CD4-positive, alpha-beta T cell (primary cell): Measurements from ENCODE around the gene ZNF287. TPM values are rescaled to one million over a fixed set of nuclear protein-coding genes. Genes with fewer than 3 reads are reported as not detected.

ENCODE experiments used
- ATAC-seq: fragments of 200-7000 bp; cut with Tn5 transposase; one replicate; pipeline ENCODE4 v1.10.0; 2022; ENCODE audit warnings: mild to moderate bottlenecking; ENCODE audit not compliant: poor library complexity
- CTCF ChIA-PET: fragments of 350-600 bp; sonication (Branson Sonifier 250); formaldehyde crosslinking; loops from one replicate; lab custom pipeline; 2021; ENCODE audit warnings: antibody characterized with exemption, inconsistent platforms; lab: Charles Lee
- POLR2A ChIA-PET: fragments of 350-600 bp; sonication (Branson Sonifier 250); formaldehyde crosslinking; loops from one replicate; lab custom pipeline; 2021; ENCODE audit warnings: antibody characterized with exemption, inconsistent platforms; lab: Charles Lee
- DNase-seq, 14 experiments: peaks; one replicate each; pipeline ENCODE4 v3.0.0-alpha.2; 2013 to 2020; ENCODE audit warnings: mixed read lengths in 2 of 14
- H3K27ac ChIP-seq, 2 donors: one replicate each; pipeline versions ENCODE4 v1.5.1 to v1.7.0; 2013; ENCODE audit warnings: low read length in 2 of 2, low read depth in 1 of 2, mild to moderate bottlenecking in 1 of 2
- H3K27me3 ChIP-seq, 2 experiments: 1 replicate in 1 of 2; 2 replicates in 1 of 2; pipeline versions ENCODE4 v1.6.1 to v1.7.0; 2013; ENCODE audit warnings: low read length in 2 of 2, control low read depth in 1 of 2, mild to moderate bottlenecking in 1 of 2, moderate library complexity in 1 of 2; ENCODE audit not compliant: insufficient read depth in 2 of 2, control insufficient read depth in 1 of 2
- H3K36me3 ChIP-seq: one replicate; pipeline ENCODE4 v1.6.1; 2013; ENCODE audit warnings: low read length, control low read depth; ENCODE audit not compliant: insufficient read depth
- H3K4me1 ChIP-seq: one replicate; pipeline ENCODE4 v1.6.1; 2013; ENCODE audit warnings: low read length, control low read depth; ENCODE audit not compliant: insufficient read depth
- H3K4me3 ChIP-seq: one replicate; pipeline ENCODE4 v1.5.1; 2013; ENCODE audit warnings: mild to moderate bottlenecking, low read length, moderate library complexity
- H3K9me3 ChIP-seq, 2 experiments: 1 replicate in 1 of 2; 2 replicates in 1 of 2; pipeline versions ENCODE4 v1.6.1 to v1.7.0; 2013; ENCODE audit warnings: low read length in 2 of 2, mild to moderate bottlenecking in 2 of 2, control low read depth in 1 of 2, moderate library complexity in 1 of 2; ENCODE audit not compliant: control insufficient read depth in 1 of 2, insufficient read depth in 1 of 2
- H3K27ac Mint-ChIP-seq: one replicate; pipeline ENCODE4 v1.8.0; 2020; ENCODE audit warnings: mixed read lengths
- H3K27me3 Mint-ChIP-seq: one replicate; pipeline ENCODE4 v1.8.0; 2021; ENCODE audit warnings: mixed read lengths
- H3K36me3 Mint-ChIP-seq: one replicate; pipeline ENCODE4 v1.8.0; 2021; ENCODE audit warnings: low read depth, mixed read lengths
- H3K4me1 Mint-ChIP-seq: one replicate; pipeline ENCODE4 v1.8.0; 2021; ENCODE audit warnings: low read depth, mixed read lengths
- H3K4me3 Mint-ChIP-seq: one replicate; pipeline ENCODE4 v1.8.0; 2020; ENCODE audit warnings: mild to moderate bottlenecking, mixed read lengths
- H3K9me3 Mint-ChIP-seq: one replicate; pipeline ENCODE4 v1.8.0; 2020; ENCODE audit warnings: mixed read lengths
- intact Hi-C, 2 experiments: fragments of 100-400 bp; cut with DNase I in 1 of 2; cut with micrococcal nuclease in 1 of 2; formaldehyde crosslinking; loops; one replicate each; pipeline versions ENCODE4 v1.15.1 to v1.9.0; 2023 to 2025; cut with DNase I, micrococcal nuclease
- total RNA-seq, 174 experiments: library from RNA in 2 of 174; stranded (reverse) in 2 of 174; gene quantifications; one replicate each; pipeline ENCODE4 v1.2.3 and lab custom pipeline; 2021 to 2026
- TF ChIP-seq, protein P1 (sequence below): fragments of 200-600 bp; IDR thresholded peaks from one replicate; pipeline ENCODE4 v1.8.0; 2022; ENCODE audit warnings: antibody characterized with exemption, mild to moderate bottlenecking

Gene ZNF287
- total RNA-seq, 2 experiments from 2014 or later, result 6.9 to 7.8 TPM

DNA sequence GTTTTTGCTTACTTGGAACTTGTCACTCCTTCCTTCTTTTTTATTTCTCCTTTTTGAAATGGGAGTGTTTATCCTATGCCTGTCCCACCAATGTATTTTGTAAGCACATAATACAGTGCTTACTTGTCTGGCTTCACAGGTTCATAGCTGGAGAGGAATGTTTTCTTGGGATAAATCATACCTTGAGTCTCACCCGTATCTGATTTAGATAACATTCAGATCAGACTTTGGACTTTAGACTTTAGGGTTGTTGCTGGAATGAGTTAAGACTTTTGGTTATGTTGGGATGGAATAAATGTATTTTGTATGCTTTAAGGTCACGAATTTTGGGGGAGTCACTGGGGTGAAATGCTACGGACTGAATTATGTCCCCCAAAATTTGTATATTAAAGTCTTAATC, 64.0 kb downstream of the ZNF287 start:
- no peaks in the 10 kb centered on the region for H3K9me3 Mint-ChIP-seq
- POLR2A ChIA-PET, result no interaction called here
- Histone ChIP-seq H3K4me3 (no peak overlapping the region), H3K9me3 (no peaks in the 10 kb centered on the region), H3K27ac (no peak overlapping the region), H3K27me3 (peaks cover 0 to 4% of the 10 kb centered on the region in 2 experiments), H3K4me1 (no peaks in the 10 kb centered on the region), H3K36me3 (no peaks in the 10 kb centered on the region)
- H3K36me3 Mint-ChIP-seq, result no peaks in the 10 kb centered on the region
- TF ChIP-seq, protein P1, sequence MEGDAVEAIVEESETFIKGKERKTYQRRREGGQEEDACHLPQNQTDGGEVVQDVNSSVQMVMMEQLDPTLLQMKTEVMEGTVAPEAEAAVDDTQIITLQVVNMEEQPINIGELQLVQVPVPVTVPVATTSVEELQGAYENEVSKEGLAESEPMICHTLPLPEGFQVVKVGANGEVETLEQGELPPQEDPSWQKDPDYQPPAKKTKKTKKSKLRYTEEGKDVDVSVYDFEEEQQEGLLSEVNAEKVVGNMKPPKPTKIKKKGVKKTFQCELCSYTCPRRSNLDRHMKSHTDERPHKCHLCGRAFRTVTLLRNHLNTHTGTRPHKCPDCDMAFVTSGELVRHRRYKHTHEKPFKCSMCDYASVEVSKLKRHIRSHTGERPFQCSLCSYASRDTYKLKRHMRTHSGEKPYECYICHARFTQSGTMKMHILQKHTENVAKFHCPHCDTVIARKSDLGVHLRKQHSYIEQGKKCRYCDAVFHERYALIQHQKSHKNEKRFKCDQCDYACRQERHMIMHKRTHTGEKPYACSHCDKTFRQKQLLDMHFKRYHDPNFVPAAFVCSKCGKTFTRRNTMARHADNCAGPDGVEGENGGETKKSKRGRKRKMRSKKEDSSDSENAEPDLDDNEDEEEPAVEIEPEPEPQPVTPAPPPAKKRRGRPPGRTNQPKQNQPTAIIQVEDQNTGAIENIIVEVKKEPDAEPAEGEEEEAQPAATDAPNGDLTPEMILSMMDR, result no peak
- H3K4me1 Mint-ChIP-seq, result no peaks in the 10 kb centered on the region
- CTCF ChIA-PET, result no interaction called here
- no peak for DNase-seq
- no peaks in the 10 kb centered on the region for H3K27me3 Mint-ChIP-seq
- ATAC-seq, result no peak
- no peak overlapping the region for H3K4me3 Mint-ChIP-seq
- intact Hi-C loops, result no loop called here
- H3K27ac Mint-ChIP-seq, result no peak overlapping the region

Other genes with a start within 250 kb of the ZNF287 start
- gene CENPV, start 215.7 kb downstream of the ZNF287 start, total RNA-seq, result 10 to 100 TPM; 18.5 to 19.4 TPM
- 100 to 1,000 TPM; 646 to 647 TPM for gene UBB, start 188.1 kb downstream of the ZNF287 start, total RNA-seq
- gene TRPV2, start 153.6 kb downstream of the ZNF287 start, total RNA-seq, result 10 to 100 TPM; 42.8 to 45.2 TPM
- 1 to 10 TPM; 1.5 to 1.9 TPM for gene LRRC75A, start 77.0 kb downstream of the ZNF287 start, total RNA-seq
- 1 to 10 TPM; 2.8 to 3.2 TPM for gene ZNF624, start 84.6 kb upstream of the ZNF287 start, total RNA-seq
- 10 to 100 TPM; 10.1 to 11.1 TPM for gene CCDC144A, start 121.0 kb upstream of the ZNF287 start, total RNA-seq